K562 (cell line): ENCODE data around the gene RYR1. TPM values are rescaled to one million over a fixed set of nuclear protein-coding genes. Genes with fewer than 3 reads are reported as not detected.

Experiments used
- CBX8 ChIP-seq: fragments of 200-600 bp; sonication (generic); IDR thresholded peaks from 2 replicates; pipeline ENCODE4 v1.6.1; 2012; ENCODE audit warnings: borderline replicate concordance, mixed run types, low read depth, mild to moderate bottlenecking, moderate library complexity, mixed read lengths, low read length, control low read depth, inconsistent platforms; ENCODE audit not compliant: poor library complexity, severe bottlenecking; ENCODE audit errors: extremely low read depth
- DIDO1 ChIP-seq: fragments of 450-650 bp; IDR thresholded peaks from 2 replicates; pipeline ENCODE4 v1.6.1; 2016; ENCODE audit warnings: low read depth, missing biosample characterization, missing genetic modification characterization
- ILF3 ChIP-seq: fragments of 450-650 bp; IDR thresholded peaks from 2 replicates; pipeline ENCODE4 v1.6.1; 2018; ENCODE audit warnings: antibody characterized with exemption, mild to moderate bottlenecking, moderate library complexity, borderline replicate concordance
- MYBL2 ChIP-seq, 2 experiments: fragments of 450-650 bp in 1 of 2; sonication (generic) in 1 of 2; formaldehyde crosslinking in 1 of 2; IDR thresholded peaks; 2 replicates each; pipeline versions ENCODE4 v1.6.1 to v1.8.1; 2017 to 2022; ENCODE audit warnings: borderline replicate concordance in 1 of 2, inconsistent platforms in 1 of 2, low read depth in 1 of 2, mild to moderate bottlenecking in 1 of 2, missing genetic modification reagents in 1 of 2, moderate library complexity in 1 of 2
- NFYB ChIP-seq: IDR thresholded peaks from 2 replicates; pipeline ENCODE4 v1.6.1; 2011; ENCODE audit warnings: mild to moderate bottlenecking, moderate library complexity; ENCODE audit not compliant: insufficient read length; ENCODE audit errors: extremely low read depth
- NR1H2 ChIP-seq: sonication (generic); formaldehyde crosslinking; IDR thresholded peaks from 2 replicates; pipeline ENCODE4 v1.4.0; 2020; ENCODE audit warnings: mild to moderate bottlenecking, missing genetic modification reagents
- RBBP5 ChIP-seq: fragments of 200-600 bp; sonication (generic); IDR thresholded peaks from 2 replicates; pipeline ENCODE4 v1.6.1; 2012; ENCODE audit warnings: borderline replicate concordance, mild to moderate bottlenecking, low read length, control low read depth, inconsistent platforms; ENCODE audit not compliant: insufficient read depth, poor library complexity, severe bottlenecking
- SRF ChIP-seq, 2 experiments: fragments of 250-450, 450-650 bp in 1 of 2; sonication (Bioruptor Pico) in 1 of 2; sonication (generic) in 1 of 2; formaldehyde crosslinking; IDR thresholded peaks; 2 replicates each; pipeline versions ENCODE4 v1.5.0 to v1.5.1; 2020 to 2022; ENCODE audit warnings: mild to moderate bottlenecking in 1 of 2, missing genetic modification reagents in 1 of 2
- TSC22D4 ChIP-seq: fragments of 450-650 bp; IDR thresholded peaks from 2 replicates; pipeline ENCODE4 v1.6.1; 2016; ENCODE audit warnings: missing genetic modification characterization, missing biosample characterization, control low read depth
- polyA plus RNA-seq, 8 experiments: library from polyadenylated mRNA; depleted of rRNA in 4 of 8; stranded (reverse) in 5 of 8; unstranded in 3 of 8; fragments of >200 nt; fragmentation: Nextera tagmentation in 2 of 8; fragmentation: Illumina TruSeq in 1 of 8; extraction: Ambion mirVana in 2 of 8; extraction: Trizol in 1 of 8; gene quantifications; 2 replicates each; pipeline versions ENCODE4 v1.2.1 to v1.2.3, GENCODE V29; 2011 to 2014; ENCODE audit warnings: inconsistent platforms in 1 of 8, missing spikeins in 1 of 8
- total RNA-seq, 7 experiments: library from RNA; depleted of rRNA in 6 of 7; stranded (reverse); fragments of >200 nt in 6 of 7; fragmentation: Illumina TruSeq in 2 of 7; extraction: Trizol in 2 of 7; gene quantifications; 2 replicates each; pipeline versions ENCODE4 v1.2.1 to v1.2.3, GENCODE V29; 2011 to 2021; ENCODE audit warnings: low replicate concordance in 1 of 7
- TF ChIP-seq, protein P1 (sequence below): fragments of 200-800 bp; sonication (Bioruptor generic); IDR thresholded peaks from 2 replicates; pipeline ENCODE4 v1.6.1; 2017; ENCODE audit warnings: missing genetic modification characterization, missing compliant biosample characterization
- TF ChIP-seq, protein P2 (sequence below): sonication (generic); formaldehyde crosslinking; IDR thresholded peaks from 2 replicates; pipeline ENCODE4 v1.8.1; 2023; ENCODE audit warnings: mild to moderate bottlenecking, missing genetic modification reagents
- TF ChIP-seq, protein P3 (sequence below): fragments of 450-650 bp; IDR thresholded peaks from 2 replicates; pipeline ENCODE4 v1.6.1; 2016; ENCODE audit warnings: low read depth

RYR1 gene
- total and polyA plus RNA-seq, 9 of the 15 experiments (the other 6 are each of a cell fraction or from before 2014, with no cell fraction given): 0.11 to 7.4 (median 3.7) TPM

DNA sequence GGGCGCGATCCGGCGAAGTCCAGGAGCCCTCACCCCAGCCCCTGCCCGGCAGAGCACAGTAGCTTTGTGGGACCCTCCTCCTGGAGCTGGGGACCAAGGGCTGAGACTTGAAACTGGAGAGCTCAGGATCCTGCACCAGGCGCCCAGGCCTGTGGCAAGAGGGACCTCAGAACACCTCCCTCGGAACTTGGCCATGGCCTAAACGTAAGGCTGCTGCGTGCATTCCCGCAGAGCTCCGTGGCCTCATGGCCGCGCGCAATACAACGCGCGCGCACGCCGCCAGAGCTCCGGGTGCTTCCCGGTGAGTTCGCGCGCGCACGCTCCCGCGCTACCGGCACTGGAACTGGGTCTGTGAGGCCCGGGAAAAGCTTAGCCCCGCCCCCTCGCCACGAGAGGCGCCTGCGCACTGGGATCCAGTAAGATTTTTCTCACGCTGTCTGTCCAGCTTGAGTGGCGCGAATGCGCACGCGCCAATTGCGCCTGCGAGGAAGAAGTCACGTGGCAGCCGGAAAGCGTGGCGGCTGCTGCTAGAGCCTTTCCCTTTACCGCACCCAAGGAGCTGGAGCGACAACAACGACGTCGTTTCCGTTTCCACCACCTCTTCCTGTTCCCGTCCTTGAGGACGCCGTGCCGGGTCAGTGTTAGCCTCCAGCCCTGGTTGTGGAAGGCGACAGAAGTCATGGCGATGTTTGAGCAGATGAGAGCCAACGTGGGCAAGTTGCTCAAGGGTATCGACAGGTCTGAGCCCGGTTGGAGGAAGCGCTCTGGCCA is 185.3 kb downstream of the RYR1 start, which contains the start of gene EIF3K (continued):
- TF ChIP-seq, protein P1, sequence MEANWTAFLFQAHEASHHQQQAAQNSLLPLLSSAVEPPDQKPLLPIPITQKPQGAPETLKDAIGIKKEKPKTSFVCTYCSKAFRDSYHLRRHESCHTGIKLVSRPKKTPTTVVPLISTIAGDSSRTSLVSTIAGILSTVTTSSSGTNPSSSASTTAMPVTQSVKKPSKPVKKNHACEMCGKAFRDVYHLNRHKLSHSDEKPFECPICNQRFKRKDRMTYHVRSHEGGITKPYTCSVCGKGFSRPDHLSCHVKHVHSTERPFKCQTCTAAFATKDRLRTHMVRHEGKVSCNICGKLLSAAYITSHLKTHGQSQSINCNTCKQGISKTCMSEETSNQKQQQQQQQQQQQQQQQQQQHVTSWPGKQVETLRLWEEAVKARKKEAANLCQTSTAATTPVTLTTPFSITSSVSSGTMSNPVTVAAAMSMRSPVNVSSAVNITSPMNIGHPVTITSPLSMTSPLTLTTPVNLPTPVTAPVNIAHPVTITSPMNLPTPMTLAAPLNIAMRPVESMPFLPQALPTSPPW (CRISPR knock-in tag): peak; percentile 62
- TF ChIP-seq RBBP5 (peak; percentile 39), CBX8 (no peak), TSC22D4 (tag) (no peak), MYBL2 (IDR thresholded peaks at IDR 0.05; ENCODE audit: low read depth) (no peak), MYBL2 (CRISPR knock-in tag; IDR thresholded peaks at IDR 0.05; ENCODE audit: borderline replicate concordance) (no peak), NFYB (no peak), ILF3 (no peak), SRF (CRISPR knock-in tag; IDR thresholded peaks at IDR 0.05) (peak in 1 of 2 experiments; percentile 41; a peak in 1 of 4 replicates), NR1H2 (no peak), DIDO1 (tag) (no peak)
- TF ChIP-seq, protein P2, sequence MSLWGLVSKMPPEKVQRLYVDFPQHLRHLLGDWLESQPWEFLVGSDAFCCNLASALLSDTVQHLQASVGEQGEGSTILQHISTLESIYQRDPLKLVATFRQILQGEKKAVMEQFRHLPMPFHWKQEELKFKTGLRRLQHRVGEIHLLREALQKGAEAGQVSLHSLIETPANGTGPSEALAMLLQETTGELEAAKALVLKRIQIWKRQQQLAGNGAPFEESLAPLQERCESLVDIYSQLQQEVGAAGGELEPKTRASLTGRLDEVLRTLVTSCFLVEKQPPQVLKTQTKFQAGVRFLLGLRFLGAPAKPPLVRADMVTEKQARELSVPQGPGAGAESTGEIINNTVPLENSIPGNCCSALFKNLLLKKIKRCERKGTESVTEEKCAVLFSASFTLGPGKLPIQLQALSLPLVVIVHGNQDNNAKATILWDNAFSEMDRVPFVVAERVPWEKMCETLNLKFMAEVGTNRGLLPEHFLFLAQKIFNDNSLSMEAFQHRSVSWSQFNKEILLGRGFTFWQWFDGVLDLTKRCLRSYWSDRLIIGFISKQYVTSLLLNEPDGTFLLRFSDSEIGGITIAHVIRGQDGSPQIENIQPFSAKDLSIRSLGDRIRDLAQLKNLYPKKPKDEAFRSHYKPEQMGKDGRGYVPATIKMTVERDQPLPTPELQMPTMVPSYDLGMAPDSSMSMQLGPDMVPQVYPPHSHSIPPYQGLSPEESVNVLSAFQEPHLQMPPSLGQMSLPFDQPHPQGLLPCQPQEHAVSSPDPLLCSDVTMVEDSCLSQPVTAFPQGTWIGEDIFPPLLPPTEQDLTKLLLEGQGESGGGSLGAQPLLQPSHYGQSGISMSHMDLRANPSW: no peak
- TF ChIP-seq, protein P3, sequence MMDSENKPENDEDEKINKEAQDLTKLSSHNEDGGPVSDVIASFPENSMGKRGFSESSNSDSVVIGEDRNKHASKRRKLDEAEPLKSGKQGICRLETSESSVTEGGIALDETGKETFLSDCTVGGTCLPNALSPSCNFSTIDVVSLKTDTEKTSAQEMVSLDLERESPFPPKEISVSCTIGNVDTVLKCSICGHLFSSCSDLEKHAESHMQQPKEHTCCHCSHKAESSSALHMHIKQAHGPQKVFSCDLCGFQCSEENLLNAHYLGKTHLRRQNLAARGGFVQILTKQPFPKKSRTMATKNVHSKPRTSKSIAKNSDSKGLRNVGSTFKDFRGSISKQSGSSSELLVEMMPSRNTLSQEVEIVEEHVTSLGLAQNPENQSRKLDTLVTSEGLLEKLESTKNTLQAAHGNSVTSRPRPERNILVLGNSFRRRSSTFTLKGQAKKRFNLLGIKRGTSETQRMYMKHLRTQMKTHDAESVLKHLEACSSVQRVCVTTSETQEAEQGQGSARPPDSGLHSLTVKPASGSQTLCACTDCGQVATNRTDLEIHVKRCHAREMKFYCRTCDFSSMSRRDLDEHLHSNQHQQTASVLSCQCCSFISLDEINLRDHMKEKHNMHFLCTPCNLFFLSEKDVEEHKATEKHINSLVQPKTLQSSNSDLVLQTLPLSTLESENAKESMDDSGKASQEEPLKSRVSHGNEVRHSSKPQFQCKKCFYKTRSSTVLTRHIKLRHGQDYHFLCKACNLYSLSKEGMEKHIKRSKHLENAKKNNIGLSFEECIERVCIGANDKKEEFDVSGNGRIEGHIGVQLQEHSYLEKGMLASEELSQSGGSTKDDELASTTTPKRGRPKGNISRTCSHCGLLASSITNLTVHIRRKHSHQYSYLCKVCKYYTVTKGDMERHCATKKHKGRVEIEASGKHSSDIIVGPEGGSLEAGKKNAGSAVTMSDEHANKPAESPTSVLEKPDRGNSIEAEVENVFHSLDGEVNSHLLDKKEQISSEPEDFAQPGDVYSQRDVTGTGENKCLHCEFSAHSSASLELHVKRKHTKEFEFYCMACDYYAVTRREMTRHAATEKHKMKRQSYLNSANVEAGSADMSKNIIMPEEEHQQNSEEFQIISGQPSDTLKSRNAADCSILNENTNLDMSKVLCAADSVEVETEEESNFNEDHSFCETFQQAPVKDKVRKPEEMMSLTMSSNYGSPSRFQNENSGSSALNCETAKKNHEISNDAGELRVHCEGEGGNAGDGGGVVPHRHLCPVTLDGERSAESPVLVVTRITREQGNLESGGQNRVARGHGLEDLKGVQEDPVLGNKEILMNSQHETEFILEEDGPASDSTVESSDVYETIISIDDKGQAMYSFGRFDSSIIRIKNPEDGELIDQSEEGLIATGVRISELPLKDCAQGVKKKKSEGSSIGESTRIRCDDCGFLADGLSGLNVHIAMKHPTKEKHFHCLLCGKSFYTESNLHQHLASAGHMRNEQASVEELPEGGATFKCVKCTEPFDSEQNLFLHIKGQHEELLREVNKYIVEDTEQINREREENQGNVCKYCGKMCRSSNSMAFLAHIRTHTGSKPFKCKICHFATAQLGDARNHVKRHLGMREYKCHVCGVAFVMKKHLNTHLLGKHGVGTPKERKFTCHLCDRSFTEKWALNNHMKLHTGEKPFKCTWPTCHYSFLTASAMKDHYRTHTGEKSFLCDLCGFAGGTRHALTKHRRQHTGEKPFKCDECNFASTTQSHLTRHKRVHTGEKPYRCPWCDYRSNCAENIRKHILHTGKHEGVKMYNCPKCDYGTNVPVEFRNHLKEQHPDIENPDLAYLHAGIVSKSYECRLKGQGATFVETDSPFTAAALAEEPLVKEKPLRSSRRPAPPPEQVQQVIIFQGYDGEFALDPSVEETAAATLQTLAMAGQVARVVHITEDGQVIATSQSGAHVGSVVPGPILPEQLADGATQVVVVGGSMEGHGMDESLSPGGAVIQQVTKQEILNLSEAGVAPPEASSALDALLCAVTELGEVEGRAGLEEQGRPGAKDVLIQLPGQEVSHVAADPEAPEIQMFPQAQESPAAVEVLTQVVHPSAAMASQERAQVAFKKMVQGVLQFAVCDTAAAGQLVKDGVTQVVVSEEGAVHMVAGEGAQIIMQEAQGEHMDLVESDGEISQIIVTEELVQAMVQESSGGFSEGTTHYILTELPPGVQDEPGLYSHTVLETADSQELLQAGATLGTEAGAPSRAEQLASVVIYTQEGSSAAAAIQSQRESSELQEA: no peak
